NCI-H2227 (cell line): ENCODE data around the gene RBM45.
"Not testable (repeated sequence)": the region's sequence is repeated elsewhere in the genome, so short reads cannot be mapped to it uniquely, and the experiment has no call there.

Experiments
- DNase-seq: peaks from one replicate; lab custom pipeline; 2025; ENCODE audit not compliant: unreplicated experiment; lab: John Stamatoyannopoulos, UW

Gene RBM45, protein sequence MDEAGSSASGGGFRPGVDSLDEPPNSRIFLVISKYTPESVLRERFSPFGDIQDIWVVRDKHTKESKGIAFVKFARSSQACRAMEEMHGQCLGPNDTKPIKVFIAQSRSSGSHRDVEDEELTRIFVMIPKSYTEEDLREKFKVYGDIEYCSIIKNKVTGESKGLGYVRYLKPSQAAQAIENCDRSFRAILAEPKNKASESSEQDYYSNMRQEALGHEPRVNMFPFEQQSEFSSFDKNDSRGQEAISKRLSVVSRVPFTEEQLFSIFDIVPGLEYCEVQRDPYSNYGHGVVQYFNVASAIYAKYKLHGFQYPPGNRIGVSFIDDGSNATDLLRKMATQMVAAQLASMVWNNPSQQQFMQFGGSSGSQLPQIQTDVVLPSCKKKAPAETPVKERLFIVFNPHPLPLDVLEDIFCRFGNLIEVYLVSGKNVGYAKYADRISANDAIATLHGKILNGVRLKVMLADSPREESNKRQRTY

DNA sequence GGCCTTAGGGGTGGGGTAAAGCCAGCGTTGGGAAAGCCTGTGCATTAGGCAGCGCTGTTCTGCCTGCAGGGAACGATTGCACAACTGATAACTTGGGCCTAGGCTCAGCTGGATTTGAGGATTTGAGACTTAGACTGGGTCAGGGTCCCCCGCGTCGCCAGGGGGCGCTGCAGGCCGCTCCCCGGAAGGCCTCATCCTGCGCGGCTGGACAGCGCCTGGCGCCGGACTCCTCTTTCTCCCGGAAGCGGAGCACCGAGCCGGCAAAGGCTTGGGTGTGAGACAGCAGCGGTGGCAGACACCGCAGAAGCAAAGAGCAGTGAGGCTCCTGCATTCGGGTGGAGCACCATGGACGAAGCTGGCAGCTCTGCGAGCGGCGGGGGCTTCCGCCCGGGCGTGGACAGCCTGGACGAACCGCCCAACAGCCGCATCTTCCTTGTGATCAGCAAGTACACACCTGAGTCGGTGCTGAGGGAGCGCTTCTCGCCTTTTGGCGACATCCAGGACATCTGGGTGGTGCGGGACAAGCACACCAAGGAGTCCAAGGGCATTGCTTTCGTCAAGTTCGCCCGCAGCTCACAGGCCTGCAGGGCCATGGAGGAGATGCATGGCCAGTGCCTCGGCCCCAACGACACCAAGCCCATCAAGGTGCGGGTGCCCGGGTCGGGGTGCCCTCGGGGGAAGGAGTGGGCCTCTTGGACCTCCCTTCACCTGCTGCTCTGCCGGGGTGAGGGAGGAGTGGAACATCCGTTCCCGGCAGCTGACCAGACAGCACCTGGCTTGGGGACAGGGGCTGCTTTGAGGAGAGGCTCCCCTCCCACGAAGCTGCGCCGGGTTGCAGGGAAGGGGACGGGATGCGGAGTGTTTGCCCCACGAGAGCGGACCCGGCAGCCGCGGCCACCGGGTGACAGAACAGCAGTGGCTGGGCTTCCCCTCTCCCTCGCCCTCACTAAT lies at the start of gene RBM45:
Gene RBM45 (plus strand): TSS at position 236 of the 951 bp plus-strand sequence. CDS start 110 bp downstream, at position 346.
- peak; percentile 97 for DNase-seq

DNA sequence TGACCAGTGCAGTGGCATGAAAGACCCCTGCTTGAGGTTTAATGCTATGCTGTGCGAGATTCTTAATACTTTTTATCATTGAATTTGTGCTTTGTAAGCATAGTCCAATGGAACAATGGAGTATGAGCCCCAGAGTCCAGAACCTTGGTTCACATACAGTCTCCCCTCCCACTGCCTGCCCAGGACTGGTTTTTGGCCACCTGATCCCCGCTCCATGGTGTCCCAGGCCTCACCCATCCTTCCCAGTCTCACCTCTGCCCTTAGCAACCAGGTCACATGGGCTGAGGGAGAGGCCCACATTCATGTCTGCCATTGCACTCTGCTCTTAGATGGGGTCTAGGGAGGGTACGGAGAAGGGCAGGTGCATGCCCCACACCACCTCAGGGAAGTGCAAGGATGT lies 45.9 kb upstream of the RBM45 start:
- no peak for DNase-seq

DNA sequence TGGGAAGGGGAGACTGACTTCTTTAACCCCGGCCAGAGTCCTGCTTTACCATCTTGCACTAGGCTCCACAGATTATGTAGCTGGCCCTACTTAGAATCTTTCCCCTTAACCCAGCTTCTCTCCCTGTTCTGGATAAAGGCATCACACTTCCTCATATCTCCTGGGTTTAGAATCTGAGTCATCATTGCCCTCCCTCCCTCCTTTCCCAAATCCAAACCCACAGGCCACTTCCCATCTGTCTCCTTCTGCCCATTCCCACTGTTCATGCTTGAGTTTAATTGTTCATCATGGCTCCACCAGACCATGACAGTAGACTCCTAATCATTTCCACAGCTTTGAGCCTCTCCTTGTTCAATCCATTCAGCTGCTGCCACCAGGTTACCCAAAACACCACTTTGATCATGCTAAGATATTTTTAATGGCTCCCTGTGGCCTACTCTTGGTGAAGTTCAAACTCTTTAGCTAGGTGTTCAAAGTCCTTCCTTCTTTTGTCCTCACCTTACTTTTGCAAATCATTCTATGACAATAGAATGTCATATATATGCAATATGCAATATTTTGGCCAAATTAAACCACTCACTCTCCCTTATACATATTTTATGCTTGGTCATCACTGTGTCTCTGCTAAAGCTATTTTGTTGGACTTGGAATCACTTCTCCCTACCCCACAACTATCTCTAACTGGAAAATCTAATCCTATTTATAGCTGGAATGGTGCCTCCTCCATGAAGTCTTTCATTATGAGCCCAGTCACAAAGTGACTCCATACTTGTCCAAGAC lies 45.2 kb upstream of the RBM45 start:
- DNase-seq = no peak

DNA sequence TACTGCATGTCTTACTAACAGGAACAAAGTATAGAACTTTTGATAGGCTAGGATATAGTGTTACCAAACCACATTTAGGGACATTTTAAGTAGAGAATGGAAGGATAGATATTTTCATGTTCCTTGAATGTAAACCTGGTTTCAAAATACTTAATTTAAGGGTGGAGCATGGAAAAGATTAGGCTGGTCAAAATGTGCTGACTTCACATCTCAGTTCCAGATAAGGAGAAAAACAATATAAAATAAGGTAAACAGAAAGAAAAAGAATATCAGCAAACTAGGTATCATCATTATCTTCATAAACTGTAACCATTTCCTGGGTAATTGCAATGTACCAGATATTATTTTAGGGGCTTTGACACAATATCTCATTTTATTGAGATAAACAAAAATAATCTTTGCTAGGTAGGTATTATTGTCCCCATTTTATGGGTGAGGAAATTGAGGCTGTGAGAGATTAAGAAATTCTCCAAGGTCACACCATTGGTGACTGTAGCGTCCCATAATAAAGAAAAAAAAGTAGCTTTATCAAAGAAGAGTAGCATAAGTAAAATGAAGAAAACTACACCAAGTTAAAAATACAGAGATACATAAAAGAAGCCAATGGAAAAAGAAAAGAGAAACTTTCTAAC lies 43.3 kb upstream of the RBM45 start:
- no peak for DNase-seq

DNA sequence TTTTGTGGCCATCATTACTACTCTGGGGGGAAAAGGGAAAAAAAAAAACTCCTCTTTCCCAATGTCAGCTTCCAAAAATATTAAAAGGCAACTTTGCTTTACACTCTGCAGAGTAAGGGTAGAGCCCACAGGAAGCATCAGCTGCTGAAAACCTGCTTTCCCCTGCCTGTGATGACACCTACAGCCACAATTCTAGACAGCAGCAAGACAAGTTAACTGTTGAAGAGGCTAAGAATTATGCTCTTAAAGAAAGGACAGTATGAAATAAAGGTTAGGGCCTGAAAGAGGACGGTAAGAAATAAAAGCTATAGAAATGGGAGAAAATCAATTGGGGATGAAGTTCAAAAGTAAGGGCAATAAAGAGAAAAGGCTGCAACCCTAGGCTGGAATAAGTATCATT lies 42.7 kb upstream of the RBM45 start:
- no peak for DNase-seq

DNA sequence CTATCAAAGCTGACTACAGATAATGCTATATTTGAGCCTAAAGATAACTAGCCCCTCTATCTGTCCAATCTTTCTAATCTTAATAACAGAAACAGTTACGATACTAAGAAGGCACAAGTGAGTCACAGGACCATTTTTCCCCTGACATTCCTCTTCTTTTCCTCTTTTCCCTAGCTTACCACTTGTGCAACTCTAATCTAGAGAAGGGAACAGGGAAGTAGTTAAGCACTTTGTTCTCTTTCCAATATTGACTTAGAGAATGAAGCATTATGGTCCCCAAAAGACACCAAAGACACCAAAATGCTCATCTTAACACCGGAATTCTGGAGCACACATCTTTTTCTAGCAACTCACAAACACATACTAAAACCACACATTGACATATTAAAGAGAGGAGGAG lies 41.4 kb upstream of the RBM45 start:
- no peak for DNase-seq

DNA sequence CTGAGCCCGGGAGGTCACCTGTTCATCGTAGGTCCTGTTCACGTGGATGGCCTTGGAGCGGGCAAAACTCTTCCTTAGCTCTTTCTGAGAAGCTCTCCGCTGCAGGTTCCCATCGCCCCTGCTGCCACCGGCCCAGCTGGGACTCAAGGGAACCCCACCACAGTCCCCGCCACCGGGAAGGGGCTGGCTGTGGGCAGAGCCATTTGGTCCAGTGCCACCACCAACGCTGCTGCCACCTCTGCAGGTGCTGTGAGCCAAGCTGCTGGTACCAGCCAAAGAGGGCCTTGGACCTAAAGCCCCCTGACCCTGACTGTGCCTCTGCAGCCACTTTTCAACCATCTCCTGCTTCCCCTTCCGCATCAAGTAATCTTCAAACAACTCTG lies 40.2 kb upstream of the RBM45 start:
- no peak for DNase-seq

DNA sequence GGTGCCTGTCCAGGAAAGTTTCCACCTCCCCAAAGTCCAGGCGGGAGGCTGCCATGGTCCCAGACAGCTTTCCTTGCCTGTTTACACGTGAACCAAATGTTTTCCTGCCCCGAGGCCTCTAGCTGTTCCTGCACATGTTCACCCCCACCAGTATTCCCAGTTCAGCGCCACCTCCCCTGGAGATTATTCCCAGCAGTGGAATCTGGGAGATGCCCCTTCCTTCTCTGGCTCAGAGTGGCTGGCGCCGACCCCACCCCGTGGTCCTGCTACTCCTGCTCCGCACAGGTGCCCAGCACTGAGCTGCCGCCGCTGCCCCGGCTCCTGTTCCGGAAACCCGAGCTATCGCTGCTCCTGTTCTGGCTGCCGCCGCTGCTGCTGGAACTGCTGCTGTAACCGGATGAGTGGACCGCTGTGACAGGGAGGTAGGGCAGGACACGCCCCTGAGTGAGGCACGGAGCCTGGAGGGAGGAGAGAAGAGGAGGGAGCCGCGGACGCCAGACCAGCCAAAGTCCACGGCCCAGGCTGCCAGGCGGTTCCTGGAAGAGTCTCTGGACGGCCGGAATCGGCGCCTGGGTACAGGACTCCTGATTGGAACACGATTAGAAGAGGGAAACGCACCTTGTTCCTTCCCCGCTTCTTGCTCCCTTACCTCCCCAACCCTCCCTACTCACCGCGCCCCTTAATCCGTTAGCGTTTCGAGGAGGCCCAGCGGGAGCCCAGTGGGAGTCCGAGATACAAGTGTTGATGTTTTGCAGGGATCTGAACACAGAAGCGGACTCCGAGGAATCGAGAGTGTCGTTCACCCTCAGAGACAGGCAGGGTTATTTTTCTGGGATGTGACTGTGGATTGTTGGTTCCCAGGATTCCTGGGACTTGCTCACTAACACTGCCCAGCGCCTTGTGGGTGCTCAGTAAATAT lies 39.6 kb upstream of the RBM45 start, which contains the start of gene PDE11A:
Gene PDE11A (minus strand): TSS at position 395 of the 919 bp plus-strand sequence. CDS start 340 bp downstream, at position 55.
- peak; percentile 88 for DNase-seq

DNA sequence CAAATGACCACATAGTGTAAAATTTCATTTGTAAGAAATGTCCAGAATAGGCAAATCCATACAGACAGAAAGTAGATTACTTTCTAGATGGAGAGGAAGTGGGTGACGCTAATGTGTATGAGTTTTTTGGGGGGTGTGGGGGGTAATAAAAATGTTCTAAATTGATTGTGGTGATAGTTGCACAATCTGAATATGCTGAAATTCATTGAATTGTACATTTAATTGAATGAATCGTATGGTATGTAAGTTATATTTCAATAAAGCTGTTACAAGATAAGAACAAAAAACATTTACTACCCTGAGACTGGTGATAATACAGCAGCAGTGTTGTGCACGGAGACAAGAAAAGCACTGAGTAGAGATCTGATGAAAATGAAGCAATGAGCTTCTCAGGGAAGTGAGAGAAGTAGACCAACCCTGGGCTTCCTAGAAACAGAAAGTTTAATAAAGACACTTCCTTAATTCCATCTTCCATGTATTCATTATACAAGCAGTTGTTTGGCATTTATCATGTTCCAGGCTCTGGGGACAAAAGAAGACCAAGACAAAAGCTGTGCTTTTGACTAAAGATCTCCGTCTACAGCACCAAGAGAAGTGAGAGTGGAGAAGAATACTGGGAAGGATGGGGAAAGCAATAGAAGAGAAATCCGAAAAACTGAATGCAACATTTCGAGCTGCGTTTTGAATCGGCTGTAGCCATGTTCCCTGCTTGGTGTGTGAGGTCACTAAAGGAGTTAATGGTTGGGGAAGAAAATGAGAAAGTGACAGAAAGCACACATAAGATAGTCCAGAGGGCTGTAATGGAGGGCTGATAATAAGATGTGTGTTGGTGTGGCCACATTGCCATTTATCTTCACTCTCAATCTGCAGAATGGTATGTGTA lies 37.9 kb upstream of the RBM45 start:
- no peak for DNase-seq

DNA sequence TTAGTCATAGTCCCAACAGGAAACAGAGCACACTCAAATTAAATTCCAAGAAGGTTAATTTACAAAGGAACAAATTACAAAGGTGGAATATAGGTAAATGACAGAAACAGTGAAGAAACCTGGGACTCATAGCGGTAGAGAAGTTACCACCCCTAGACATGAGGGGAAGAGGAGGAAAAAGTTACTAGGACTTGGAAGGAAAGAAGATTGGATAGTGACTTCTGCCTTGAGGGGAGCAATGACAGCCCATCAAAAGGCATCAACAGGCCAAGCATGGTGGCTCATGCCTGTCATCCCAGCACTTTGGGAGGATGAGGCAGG lies 37.3 kb upstream of the RBM45 start:
- no peak for DNase-seq

DNA sequence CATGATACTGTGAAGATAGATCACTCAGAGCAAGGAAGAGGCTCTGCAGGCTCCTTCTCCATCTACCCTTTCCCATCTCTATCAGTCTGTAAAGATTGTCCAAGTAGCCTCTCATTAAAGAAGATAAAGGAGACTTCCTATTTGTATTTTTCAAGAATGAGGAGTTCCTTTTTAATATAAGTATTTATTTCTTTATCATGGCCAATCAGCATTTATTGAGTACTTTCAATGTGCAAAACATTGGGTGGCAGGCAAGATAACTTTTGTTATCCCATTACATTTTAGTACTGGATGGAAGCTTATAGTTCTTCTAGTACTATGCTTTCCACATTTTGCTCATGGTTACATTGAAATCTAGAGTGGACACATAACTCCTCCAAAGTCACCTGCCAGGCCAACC lies 36.1 kb upstream of the RBM45 start:
- DNase-seq = no peak

DNA sequence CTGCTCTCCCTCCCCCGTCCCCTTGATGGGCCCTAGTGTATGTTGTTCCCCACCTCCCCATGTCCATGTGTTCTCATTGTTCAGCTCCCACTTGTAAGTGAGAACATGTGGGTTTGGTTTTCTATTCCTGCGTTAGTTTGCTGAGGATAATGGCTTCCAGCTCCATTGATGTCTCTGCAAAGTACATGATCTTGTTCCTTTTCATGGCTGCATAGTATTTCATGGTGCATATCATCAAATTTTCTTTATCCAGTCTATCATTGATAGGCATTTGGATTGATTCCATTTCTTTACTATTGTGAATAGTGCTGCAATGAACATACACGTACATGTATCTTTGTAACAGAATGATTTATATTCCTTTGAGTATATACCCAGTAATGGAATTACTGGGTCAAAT lies 33.0 kb upstream of the RBM45 start:
- not testable (repeated sequence) for DNase-seq

DNA sequence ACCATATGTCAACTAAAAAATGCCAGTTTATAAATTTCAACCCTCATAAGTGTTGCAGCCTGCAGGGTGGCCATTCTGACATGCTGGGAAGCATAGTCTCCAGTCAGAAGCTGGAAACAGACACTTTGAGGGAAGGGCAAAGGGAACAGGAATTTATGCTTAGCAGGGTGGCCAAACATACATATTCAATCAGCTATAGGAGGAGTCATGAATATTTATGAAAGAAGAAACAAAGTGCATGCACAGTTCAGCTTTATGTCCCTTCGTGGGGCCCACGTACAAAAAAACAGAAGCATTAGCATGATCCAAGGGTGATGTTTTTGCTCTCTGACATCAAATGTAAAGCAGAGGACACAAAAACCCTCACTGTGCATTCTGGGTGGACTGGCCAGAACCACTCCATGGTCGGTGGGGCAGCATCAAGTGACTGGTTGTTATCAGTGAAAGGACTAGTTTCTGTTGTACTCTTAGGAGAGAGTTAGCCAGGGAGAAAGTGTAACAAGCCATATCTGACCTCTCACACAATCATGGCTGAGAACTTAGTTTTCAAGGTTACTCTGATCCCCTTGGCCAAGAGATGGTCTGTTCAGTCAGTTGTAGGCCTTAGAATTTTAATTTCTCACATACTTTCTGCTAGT lies 29.7 kb upstream of the RBM45 start:
- no peak for DNase-seq

DNA sequence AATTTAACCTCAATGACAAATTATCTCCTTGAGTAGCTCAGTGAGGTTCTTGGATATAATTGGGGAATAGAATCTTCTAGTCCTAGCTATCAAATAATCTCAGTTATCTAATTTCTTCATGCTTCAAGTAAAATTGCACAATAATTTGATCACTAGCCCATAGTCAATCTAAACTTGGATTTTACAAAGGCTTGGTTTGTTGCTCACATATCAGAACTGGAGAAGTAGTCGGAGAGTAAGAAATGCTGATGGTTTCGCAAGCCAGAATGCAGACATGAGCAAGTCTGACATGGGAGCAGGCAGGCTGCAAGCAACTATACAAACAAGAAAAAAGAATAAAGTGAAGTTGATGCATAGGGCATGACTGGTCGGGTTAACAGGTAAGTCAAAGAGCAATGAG lies 28.0 kb upstream of the RBM45 start:
- DNase-seq = no peak

DNA sequence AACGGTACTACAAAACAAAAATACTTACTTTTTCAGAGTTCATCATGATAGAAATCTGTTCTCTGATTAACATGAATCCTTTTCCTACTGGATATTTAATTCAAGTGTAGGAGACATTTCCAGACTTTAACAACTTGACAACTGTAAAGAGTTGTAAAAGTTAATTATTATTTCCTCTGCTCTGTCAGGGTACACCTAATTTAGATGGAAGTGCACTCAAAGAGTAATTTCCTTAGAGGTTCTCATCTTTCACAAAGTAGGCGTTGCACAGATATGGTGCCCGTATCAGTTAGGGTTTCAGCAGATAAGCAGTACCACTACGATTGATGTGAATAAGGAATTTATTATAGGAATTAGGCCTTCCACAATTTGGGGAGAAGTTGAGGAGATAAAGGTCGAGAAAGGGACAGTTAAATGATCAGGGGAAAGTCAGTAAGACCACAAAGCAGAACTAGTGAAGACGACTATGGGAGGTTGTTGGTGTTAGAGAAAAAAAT lies 23.4 kb upstream of the RBM45 start:
- DNase-seq = no peak

DNA sequence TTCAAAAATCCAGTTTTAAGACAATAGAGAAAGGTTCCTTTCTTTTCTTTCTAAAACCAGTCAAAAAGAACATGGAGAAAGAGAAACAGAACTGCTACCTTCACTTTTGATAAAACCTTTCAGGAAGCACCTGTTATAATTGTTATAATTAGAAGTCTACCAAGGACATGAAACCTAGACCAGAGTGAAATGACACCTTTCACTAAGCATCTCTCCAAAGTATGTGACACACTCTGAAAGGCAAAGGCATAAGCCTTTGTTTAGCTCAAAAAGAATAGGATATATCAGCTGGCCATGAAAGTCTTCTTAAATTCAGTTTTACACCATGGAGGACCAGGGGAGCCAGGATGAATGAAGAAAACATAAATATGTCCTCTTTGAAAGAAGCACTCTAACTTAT lies 18.8 kb upstream of the RBM45 start:
- no peak for DNase-seq

DNA sequence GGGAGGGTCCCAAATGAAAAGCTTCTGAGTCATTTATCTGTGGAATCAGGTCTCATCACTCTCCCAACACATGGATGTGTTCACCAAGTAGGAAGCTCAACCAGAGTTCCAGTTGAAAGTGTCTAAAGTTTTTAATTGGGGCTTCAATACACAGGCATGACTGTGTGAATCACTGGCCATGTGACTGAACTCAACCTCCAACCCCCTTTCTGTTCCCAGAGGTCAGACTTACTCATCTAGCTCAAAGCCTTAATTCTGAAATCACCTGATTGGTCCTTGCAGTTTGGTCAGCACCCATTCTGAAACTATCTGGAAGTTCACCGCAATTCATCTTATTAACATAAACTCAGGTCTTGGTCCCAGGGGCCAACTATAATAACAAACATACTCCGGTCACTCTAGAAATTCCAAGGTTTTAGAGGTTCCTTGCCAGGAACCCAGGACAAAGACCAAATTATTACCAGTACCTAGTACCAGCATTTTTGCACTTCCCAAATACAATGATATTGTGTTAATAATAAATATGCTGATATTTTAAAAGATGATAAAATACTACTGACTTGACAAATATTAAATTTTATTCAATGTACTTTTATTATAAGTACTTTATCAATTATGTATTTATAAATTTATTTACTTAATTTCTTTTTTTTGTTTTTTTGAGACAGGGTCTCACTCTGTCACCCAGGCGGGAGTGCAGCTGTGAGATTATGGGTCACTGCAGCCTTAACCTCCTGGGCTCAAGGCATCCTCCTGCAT lies 10.7 kb upstream of the RBM45 start:
- no peak for DNase-seq
